ENCODE measurements around the gene TMSB15B.
A peak's percentile ranks its signal among the peaks of the same experiment; 100 is the strongest.
"Not testable (repeated sequence)": the region's sequence is repeated elsewhere in the genome, so short reads cannot be mapped to it uniquely, and the experiment has no call there.

The TMSB15B gene

DNA sequence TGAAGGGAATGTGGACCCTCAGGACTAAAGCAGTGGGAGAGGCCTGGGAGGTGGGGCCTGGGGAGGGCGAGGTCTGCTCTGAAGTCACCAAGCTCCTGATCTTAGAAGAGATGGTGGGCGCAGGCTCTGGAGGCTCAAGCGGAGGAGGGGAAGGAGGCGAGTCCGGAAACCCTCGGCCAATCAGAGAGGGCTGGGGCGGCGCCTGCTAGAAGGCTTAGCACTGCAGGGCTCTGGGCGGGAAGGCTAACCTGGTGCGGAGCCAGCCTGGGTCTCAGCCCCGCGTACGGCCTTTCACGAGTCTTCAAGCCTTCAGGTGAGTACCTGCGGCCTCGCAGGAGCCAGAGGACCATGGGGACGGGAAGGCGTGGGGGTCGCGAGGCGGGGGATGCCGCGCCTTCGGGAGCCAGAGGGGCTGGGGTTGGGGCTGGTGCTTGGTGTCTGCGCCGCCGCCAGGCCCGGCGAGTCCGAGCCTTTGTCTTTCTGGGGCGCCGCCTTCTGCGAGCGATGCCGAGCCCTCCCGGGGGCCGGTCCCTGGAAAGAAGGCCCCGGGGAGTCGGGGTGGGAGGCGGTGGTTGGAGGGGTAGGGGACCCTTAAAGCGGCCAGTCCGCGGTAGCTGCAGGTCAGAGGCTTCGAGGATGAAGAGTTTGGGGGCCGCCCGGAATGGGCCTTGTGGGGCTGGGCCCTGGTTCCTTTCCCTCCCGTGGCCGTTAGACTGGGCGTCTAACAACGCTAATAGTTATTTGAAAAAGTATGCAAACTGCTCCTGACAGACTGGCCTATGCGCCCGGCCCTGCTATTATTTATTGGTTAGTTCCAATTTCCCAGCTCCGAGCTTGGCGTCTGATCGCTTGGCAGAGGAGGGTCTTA is at the start of gene TMSB15B:
Gene TMSB15B (plus strand): TSS at position 217 of the 868 bp plus-strand sequence.
- not testable (repeated sequence) for FAIRE-seq

GRCh38 chrX:103913356-103914020 is 48.9 kb upstream of the TMSB15B start:
- DNase-seq (ENCODE audit: insufficient read length, low spot score) (no peak), FAIRE-seq (no peak)

More for the DNA sequence above, at the start of gene TMSB15B:
- DNase-seq (ENCODE audit: insufficient read length, low spot score), result not testable (repeated sequence)

DNA sequence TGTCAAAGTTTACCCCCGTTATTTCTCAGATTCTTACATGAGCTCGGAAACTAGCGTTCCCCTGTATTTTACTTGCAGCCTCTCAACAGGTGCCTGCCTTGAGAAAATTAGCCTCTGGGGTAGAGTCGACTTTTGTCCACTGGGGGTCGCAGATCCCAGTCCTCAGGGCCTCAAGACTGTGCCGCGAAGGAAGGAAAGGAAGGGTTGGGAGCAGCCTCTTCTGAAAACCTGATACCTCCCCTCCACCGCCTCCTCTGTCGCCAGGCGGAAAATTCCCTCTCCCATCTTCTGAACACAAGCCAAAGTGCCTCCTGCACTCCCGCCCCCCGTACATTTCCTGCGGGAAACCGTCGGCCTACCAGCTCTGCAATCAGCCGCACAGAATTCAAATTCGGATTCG is 44.4 kb upstream of the TMSB15B start:
- FAIRE-seq (no peak), DNase-seq (ENCODE audit: insufficient read length, low spot score) (peak; percentile 31)

GRCh38 chrX:103918571-103919269 is 43.7 kb upstream of the TMSB15B start:
- no peak for FAIRE-seq

GRCh38 chrX:103919270-103919637 is 43.2 kb upstream of the TMSB15B start:
- DNase-seq (ENCODE audit: insufficient read length, low spot score) (no peak), FAIRE-seq (no peak)

More at GRCh38 chrX:103918571-103919269, 43.7 kb upstream of the TMSB15B start:
- DNase-seq (ENCODE audit: insufficient read length, low spot score), result peak; percentile 13

DNA sequence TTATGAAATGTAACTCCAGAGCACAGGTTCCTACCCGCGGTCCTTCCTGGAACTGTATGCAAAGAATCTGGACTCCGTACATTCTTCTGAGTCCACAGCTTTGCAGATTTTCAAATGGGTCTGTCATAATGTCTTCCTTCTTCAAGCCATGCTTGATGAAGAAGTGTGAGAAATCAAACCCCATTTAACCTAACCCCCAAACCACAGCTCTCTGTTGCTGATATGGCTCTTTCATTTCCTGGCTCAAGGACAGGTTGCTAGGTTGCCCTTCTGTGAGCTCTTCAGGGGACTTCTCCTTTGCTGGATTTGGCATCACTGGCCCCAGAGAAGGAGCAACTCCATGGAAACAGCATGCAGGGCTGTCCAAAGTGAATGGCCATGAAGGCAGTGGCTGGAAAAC is 41.9 kb upstream of the TMSB15B start:
- FAIRE-seq; DNase-seq (ENCODE audit: insufficient read length, low spot score): not testable (repeated sequence)

- no peak for DNase-seq (ENCODE audit: insufficient read length, low spot score)
- FAIRE-seq, result no peak
Observed at GRCh38 chrX:103927030-103927429, 35.4 kb upstream of the TMSB15B start.

- no peak for DNase-seq (ENCODE audit: insufficient read length, low spot score)
- FAIRE-seq, result no peak
Observed at GRCh38 chrX:103927633-103928032, 34.8 kb upstream of the TMSB15B start.

DNA sequence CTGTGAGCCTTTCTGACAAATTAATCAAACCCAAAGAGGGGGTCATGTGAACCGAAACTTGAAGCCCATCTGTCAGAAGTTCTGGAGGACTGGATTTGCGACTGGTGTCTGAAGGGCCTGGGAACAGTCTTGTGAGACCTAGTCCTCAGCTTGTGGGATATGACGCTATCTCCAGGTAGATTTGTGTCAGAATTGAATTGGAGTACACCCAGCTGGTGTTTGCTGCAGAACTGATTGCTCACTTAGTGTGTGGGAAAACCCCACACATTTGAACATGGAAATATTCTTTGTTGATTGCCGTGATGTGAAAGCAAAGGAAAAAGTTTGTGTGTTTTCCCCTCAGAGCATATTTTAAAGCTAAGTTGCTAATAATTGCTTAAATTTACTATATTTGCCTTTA is 30.3 kb upstream of the TMSB15B start:
- DNase-seq (ENCODE audit: insufficient read length, low spot score) (no peak), FAIRE-seq (no peak)

DNA sequence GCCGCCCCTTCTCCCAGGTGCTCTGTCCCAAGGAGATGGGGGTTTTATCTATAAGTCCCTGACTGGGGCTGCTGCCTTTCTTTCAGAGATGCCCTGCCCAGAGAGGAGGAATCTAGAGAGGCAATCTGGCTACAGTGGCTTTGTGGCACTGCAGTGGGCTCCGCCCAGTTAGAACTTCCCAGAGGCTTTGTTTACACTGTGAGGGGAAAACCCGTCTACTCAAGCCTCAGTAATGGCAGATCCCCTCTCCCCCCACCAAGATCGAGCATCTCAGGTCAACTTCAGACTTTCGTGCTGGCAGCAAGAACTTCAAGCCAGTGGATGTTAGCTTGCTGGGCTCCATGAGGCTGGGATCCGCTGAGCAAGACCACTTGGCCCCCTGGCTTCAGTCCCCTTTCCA is 22.2 kb upstream of the TMSB15B start:
- not testable (repeated sequence) for FAIRE-seq

GRCh38 chrX:103941201-103941975 is 21.0 kb upstream of the TMSB15B start:
- DNase-seq (ENCODE audit: insufficient read length, low spot score) (no peak), FAIRE-seq (no peak)

More for the DNA sequence above, 22.2 kb upstream of the TMSB15B start:
- DNase-seq (ENCODE audit: insufficient read length, low spot score), result not testable (repeated sequence)

GRCh38 chrX:103949506-103949905 is 12.9 kb upstream of the TMSB15B start:
- FAIRE-seq, result no peak
- DNase-seq (ENCODE audit: insufficient read length, low spot score), result no peak

GRCh38 chrX:103953353-103953752 is 9.1 kb upstream of the TMSB15B start:
- DNase-seq (ENCODE audit: insufficient read length, low spot score) (no peak), FAIRE-seq (no peak)

DNA sequence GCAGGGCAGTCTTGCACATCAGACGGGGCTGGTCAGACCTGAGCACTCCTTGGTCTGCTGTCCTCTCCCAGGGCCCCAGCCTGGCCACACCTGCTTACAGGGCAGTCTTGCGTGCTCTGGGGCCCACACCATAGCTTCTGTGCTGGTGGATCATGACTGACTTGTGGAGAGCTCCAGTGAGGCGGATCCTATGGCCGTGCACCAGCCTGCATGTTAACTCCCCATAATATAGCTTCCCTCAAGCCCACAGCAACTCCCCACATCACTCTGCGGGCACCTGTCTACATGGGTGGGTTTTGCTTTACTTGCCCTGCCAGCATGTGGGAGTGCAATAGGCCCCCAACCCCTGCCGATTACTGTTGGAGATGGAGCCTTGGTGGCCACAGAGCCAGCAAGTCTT is 8.2 kb upstream of the TMSB15B start:
- FAIRE-seq (no peak), DNase-seq (ENCODE audit: insufficient read length, low spot score) (no peak)

- FAIRE-seq, result not testable (repeated sequence)
Observed at GRCh38 chrX:103960599-103960998, 1.8 kb upstream of the TMSB15B start.

GRCh38 chrX:103983508-103983907 is 21.1 kb downstream of the TMSB15B start:
- FAIRE-seq; DNase-seq (ENCODE audit: insufficient read length, low spot score): not testable (repeated sequence)

More at GRCh38 chrX:103960599-103960998, 1.8 kb upstream of the TMSB15B start:
- not testable (repeated sequence) for DNase-seq (ENCODE audit: insufficient read length, low spot score)

DNA sequence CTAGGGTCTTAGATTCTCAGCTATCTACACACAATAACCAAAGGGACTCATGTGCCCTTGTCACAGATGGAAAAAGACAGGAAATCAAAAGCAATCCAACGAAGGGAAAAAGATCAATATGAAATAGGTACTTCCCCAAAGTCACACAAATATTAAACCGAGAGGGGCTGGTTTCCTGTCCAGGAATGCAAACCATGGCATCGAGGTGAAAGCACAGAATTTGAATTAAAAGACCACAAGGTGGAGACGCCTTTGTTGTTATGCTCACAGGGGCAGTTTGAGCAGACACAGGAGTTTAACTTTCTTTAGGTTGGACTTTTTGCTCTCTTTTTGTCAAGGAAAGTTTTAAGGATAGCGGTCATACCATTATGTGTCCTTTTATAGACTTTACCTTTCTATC is 36.8 kb downstream of the TMSB15B start:
- DNase-seq (ENCODE audit: insufficient read length, low spot score), result no peak
- FAIRE-seq, result no peak

- no peak for FAIRE-seq
- DNase-seq (ENCODE audit: insufficient read length, low spot score), result no peak
Observed at GRCh38 chrX:104008831-104009230, 46.4 kb downstream of the TMSB15B start.

GRCh38 chrX:104013158-104013557 is 50.7 kb downstream of the TMSB15B start:
- FAIRE-seq (no peak), DNase-seq (ENCODE audit: insufficient read length, low spot score) (no peak)

- DNase-seq (ENCODE audit: insufficient read length, low spot score), result no peak
- FAIRE-seq, result no peak
Observed at GRCh38 chrX:104013606-104014005, 51.2 kb downstream of the TMSB15B start, which contains the start of gene H2BW1. H2BW1 (minus strand) TSS chrX:104013708; CDS start chrX:104013576, 132 bp downstream.
